NCI-H226 (cell line): ENCODE data around the gene POTEF.
"Not testable (repeated sequence)": the region's sequence is repeated elsewhere in the genome, so short reads cannot be mapped to it uniquely, and the experiment has no call there.

ENCODE experiments used
- DNase-seq: peaks from one replicate; pipeline ENCODE4 v3.0.0-alpha.2; 2015

Gene POTEF

GRCh38 chr2:130127726-130128125, 1.3 kb downstream of the POTEF start:
- DNase-seq, result not testable (repeated sequence)

- not testable (repeated sequence) for DNase-seq
These were observed 8.1 kb downstream of the POTEF start for GRCh38 chr2:130120924-130121323.

- not testable (repeated sequence) for DNase-seq
These were observed 26.2 kb downstream of the POTEF start for GRCh38 chr2:130102597-130103363.

- not testable (repeated sequence) for DNase-seq
These were observed 66.4 kb downstream of the POTEF start for GRCh38 chr2:130062645-130063044.

- DNase-seq, result not testable (repeated sequence)
These were observed 69.0 kb downstream of the POTEF start for GRCh38 chr2:130059982-130060381.

GRCh38 chr2:130056336-130056735, 72.7 kb downstream of the POTEF start:
- not testable (repeated sequence) for DNase-seq

- not testable (repeated sequence) for DNase-seq
These were observed 75.7 kb downstream of the POTEF start for GRCh38 chr2:130053217-130053911.

- not testable (repeated sequence) for DNase-seq
These were observed 76.6 kb downstream of the POTEF start for GRCh38 chr2:130052376-130052775.

GRCh38 chr2:130048422-130048821, 80.6 kb downstream of the POTEF start:
- not testable (repeated sequence) for DNase-seq

- not testable (repeated sequence) for DNase-seq
These were observed 90.8 kb downstream of the POTEF start for GRCh38 chr2:130038265-130038603.

GRCh38 chr2:130025931-130026330, 103.1 kb downstream of the POTEF start:
- not testable (repeated sequence) for DNase-seq
